H1 (cell line): ENCODE measurements around the gene ACBD6. TPM values are rescaled to one million over a fixed set of nuclear protein-coding genes. Genes with fewer than 3 reads are reported as not detected.

Experiments used
- BCL11A ChIP-seq, 2 experiments: IDR thresholded peaks; one replicate each; pipeline ENCODE4 v1.6.1; 2011; ENCODE audit warnings: low read depth in 2 of 2, low read length in 2 of 2, mild to moderate bottlenecking in 2 of 2
- CEBPB ChIP-seq: IDR thresholded peaks from 2 replicates; pipeline ENCODE4 v1.6.1; 2012; ENCODE audit warnings: low read depth, low read length
- CTCF ChIP-seq, 3 experiments: IDR thresholded peaks; 1 replicate in 2 of 3; 2 replicates in 1 of 3; pipeline versions ENCODE4 v1.5.1 to v1.6.1; 2011; ENCODE audit warnings: low read length in 3 of 3, mild to moderate bottlenecking in 3 of 3, inconsistent platforms in 2 of 3, low read depth in 1 of 3, moderate library complexity in 1 of 3; ENCODE audit not compliant: insufficient read depth in 1 of 3; ENCODE audit errors: control extremely low read depth in 1 of 3
- EZH2 ChIP-seq: fragments of 200-600 bp; sonication (generic); IDR thresholded peaks from 2 replicates; pipeline ENCODE4 v1.7.1; 2012; ENCODE audit warnings: low read depth, mild to moderate bottlenecking, moderate library complexity, low read length, inconsistent platforms; ENCODE audit not compliant: severe bottlenecking
- FOSL1 ChIP-seq: IDR thresholded peaks from 2 replicates; pipeline ENCODE4 v1.6.1; 2011; ENCODE audit warnings: mild to moderate bottlenecking, low read depth, low read length, moderate library complexity; ENCODE audit not compliant: insufficient read depth
- SAP30 ChIP-seq: fragments of 300-600 bp; sonication (generic); IDR thresholded peaks from 2 replicates; pipeline ENCODE4 v1.7.1; 2012; ENCODE audit warnings: low read length, moderate library complexity, mild to moderate bottlenecking, inconsistent platforms; ENCODE audit not compliant: insufficient read depth, insufficient replicate concordance
- SIX5 ChIP-seq: IDR thresholded peaks from 2 replicates; pipeline ENCODE4 v1.6.1; 2011; ENCODE audit warnings: mild to moderate bottlenecking, low read depth, low read length
- SP1 ChIP-seq: IDR thresholded peaks from 2 replicates; pipeline ENCODE4 v1.6.1; 2011; ENCODE audit warnings: low read depth, low read length
- polyA plus RNA-seq, 7 experiments: library from polyadenylated mRNA; depleted of rRNA in 3 of 7; stranded (reverse) in 5 of 7; unstranded in 2 of 7; fragments of >200 nt in 5 of 7; fragments of 200-250 nt in 2 of 7; gene quantifications; 1 replicate in 5 of 7; 2 replicates in 1 of 7; 4 replicates in 1 of 7; pipeline versions ENCODE4 v1.2.1 to v1.2.3, GENCODE V29; 2011 to 2013; ENCODE audit warnings: missing spikeins in 2 of 7, mixed read lengths in 2 of 7
- total RNA-seq: library from RNA; stranded (reverse); fragmentation: NEBNext Ultra II Directional; extraction: Animal tissue kit (Norgen Biotek cat#: 25700); gene quantifications from 2 replicates; pipeline ENCODE4 v1.2.1, GENCODE V29; 2021

Gene ACBD6
- total and polyA plus RNA-seq, 2 of the 8 experiments (the other 6 are each of a cell fraction or from before 2014, with no cell fraction given), result 52.0 to 67.7 TPM

GRCh38 chr1:180376800-180377199 lies 125.6 kb downstream of the ACBD6 start (continued):
- TF ChIP-seq CTCF (IDR thresholded peaks at IDR 0.05; ENCODE audit: control extremely low read depth in 1 of 3, insufficient read depth in 1 of 3, low read depth in 1 of 3, low read length in 3 of 3) (no peak), SAP30 (no peak), SP1 (no peak), EZH2 (no peak), BCL11A (IDR thresholded peaks at IDR 0.05; ENCODE audit: low read depth in 2 of 2, low read length in 2 of 2) (no peak), CEBPB (no peak), SIX5 (no peak), FOSL1 (no peak)
